Cerebellar nuclear complex (tissue), 1 donor: Measurements from ENCODE around the gene PCK1.
A peak's percentile ranks its signal among the peaks of the same experiment; 100 is the strongest.
"Not testable (repeated sequence)": the region's sequence is repeated elsewhere in the genome, so short reads cannot be mapped to it uniquely, and the experiment has no call there.

ENCODE experiments used
- DNase-seq, 2 experiments: peaks; one replicate each; lab custom pipeline; 2025; lab: John Stamatoyannopoulos, UW

Gene PCK1

DNA sequence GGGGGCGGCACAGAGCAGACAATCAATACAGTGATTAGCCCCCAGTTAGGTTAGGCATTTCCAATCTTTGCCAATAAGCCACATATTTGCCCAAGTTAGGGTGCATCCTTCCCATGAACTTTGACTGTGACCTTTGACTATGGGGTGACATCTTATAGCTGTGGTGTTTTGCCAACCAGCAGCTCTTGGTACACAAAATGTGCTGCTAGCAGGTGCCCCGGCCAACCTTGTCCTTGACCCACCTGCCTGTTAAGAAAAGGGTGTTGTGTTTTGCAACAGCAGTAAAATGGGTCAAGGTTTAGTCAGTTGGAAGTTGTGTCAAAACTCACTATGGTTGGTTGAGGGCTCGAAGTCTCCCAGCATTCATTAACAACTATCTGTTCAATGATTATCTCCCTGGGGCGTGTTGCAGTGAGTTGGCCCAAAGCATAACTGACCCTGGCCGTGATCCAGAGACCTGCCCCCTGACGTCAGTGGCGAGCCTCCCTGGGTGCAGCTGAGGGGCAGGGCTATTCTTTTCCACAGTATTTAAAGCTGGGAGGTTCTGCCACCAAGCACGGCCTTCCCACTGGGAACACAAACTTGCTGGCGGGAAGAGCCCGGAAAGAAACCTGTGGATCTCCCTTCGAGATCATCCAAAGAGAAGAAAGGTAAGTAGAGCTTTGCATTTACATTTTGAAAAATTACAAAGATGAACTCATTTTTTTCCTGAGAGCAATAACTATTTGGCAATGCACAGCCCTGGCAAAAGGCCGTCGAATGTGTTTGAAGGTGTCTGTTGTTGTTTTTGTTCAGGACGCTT lies at the start of gene PCK1:
PCK1 (plus strand) TSS at position 557 of the 802 bp plus-strand sequence. CDS start 302 bp downstream, outside the sequence.
- no peak for DNase-seq

GRCh38 chr20:57511709-57512108 lies 49.2 kb upstream of the PCK1 start:
- not testable (repeated sequence) for DNase-seq

- no peak for DNase-seq
Observed at GRCh38 chr20:57512432-57512831, 48.5 kb upstream of the PCK1 start.

DNA sequence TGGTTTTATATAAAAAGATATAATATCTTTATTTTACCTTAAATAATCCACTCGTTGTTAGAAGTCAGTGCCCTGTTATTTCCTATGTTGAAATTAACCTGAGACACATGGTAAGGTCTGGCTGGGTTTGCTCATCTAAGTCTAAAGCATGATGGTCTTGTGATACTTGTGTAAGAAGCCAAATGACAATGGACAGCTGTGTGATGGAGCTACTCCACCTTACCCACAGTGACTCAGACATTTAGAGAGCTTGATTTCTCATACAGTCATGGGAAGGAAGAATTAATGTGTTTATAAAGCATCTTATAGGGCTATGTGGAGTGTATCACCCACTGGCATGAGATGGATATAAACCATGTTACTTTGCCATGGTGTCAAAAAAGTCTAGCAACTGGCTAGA lies 47.7 kb upstream of the PCK1 start:
- no peak for DNase-seq

GRCh38 chr20:57514273-57514751 lies 46.6 kb upstream of the PCK1 start:
- peak in 1 of 2 experiments; percentile 34 for DNase-seq

- no peak for DNase-seq
Observed at GRCh38 chr20:57517904-57518303, 43.0 kb upstream of the PCK1 start.

DNA sequence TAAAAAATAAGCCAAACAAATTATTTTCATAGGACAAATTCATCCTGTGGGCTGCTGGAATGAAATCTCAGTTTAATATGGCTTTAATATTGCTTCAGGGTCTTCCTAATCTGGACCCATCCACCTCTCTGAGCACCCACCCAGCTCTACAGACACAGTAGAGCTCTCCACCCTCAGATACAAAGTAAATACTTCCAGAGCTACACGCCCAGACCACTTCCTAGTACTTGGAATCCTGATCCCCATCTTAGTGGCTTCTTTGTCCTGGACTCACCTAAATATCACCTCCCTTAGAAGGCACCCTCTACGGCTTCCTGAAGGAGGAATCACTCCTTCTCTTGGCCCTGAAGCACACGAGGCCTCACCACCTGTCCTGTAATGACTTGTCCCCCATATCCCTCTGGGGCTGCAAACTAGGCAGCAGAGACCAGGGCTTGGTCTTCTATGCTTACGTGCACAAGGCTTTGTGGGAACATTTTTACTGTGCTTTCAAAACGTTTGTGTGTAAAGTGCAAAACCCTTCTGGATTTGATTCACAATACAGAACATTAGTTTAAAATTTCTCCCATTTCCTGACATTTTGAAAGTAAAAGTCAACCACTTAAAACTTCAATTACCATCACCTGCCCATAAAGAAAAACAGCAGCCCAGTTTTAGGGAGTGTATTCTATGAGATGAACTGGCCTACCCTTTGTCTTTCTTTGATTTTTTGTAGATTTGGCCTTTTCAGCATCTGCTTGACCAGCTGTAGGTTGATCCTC lies 38.4 kb upstream of the PCK1 start:
- DNase-seq: no peak

DNA sequence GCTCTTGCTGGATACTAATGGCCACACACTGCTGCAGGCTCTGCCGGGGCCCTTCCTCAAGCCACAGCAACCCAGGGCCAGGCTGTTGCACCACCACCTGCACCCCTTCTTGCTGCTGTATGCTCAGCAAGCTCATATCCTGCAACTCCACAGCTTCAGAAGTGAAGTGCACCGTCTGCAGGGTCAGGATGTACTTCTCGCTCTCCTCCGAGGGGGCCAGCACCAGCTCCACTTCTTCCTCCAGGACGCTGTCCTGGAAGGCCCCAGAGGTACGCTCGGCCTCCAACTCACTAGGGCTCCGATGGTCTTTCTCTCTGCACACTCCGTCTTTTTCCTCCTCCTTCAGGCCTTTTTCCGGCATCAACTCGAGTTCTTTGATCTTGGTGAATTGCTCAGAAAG lies 37.1 kb upstream of the PCK1 start:
- no peak for DNase-seq

DNA sequence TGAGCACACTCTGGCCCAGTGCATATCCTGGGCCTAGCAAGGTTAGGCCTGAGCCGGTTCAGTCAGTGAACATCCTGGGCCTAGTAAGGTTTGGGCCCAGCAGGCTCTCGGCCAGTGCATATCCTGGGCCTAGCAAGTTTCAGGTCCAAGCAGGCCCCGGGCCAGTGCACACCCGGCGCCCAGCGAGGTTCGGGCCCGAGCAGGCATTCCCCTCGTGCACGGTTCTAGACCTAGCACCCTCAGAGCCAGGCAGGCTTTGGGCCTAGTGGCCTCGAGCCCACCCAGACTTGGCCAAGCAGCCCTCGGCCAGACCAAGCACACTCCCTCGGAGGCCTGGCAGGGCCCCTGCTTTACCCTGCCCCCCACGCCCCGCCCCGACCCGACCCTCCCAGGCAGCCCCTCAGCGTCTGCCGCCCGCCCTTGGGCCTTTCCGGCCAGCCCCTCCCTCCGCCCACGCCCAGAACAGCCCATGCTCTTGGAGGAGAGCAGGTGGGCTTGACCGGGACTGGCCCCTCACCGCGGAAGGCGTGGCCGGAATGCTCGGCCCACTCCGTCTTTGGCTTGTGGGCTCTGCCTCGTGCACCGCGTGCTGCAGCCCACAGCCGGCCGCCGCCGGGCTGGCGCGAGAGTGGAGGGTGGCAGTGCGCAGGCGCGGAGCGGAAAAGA lies 36.3 kb upstream of the PCK1 start, which contains the start of gene CTCFL:
CTCFL (minus strand) TSS at position 630 of the 666 bp plus-strand sequence. CDS start 935 bp downstream, outside the sequence.
- no peak for DNase-seq

GRCh38 chr20:57525328-57526086 lies 35.4 kb upstream of the PCK1 start:
- DNase-seq: no peak

DNA sequence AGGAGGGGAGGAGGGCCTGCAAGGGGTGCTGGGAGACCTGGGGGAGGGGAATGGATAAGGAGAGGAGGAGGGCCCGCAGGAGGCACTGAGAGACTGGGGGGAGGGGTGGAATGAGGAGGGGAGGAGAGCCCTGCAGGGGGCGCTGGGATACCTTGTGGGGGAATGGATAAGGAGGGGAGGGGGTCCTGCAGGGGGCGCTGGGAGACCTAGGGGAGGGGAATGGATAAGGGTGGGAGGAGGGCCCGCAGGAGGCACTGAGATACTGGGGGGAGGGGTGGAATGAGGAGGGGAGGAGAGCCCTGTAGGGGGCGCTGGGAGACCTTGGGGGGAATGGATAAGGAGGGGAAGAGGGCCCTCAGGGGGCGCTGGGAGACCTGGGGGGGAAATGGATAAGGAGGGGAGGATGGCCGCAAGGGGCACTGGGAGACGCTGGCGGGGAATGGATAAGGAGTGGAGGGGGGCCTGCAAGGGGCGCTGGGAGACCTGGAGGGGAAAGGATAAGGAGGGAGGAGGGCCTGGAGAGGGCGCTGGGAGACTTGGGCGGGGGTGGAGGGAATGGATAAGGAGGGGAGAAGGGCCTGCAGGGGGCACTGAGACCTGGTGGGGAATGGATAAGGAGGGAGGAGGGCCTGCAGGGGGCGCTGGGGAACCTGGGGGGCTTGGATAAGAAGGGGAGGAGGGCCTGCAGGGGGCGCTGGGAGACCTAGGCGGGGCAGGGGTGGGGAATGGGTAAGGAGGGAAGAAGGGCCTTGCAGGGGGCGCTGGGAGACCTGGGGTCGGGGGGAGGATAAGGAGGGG lies 34.6 kb upstream of the PCK1 start:
- no peak for DNase-seq

- no peak for DNase-seq
Observed at GRCh38 chr20:57526885-57527460, 33.9 kb upstream of the PCK1 start.

DNA sequence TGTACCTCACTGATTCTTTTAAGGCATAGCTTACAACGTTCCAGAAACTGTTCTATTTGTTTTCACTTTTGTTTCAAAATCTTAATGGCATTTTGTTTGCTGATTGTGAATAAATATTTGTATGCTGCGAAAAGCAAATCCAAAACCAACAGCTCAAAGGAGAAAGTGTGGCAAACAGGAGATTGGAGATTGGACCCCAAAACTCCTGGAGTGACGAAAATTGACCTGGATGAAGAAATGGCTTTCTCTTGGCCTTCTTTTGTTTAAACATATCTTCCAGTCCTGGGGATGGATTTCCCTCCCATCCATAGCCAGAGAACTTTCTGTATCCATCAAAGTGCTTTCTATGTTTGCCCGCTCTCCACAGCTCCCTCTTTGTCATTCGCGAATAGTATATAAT lies 33.2 kb upstream of the PCK1 start:
- no peak for DNase-seq

GRCh38 chr20:57528148-57528547 lies 32.8 kb upstream of the PCK1 start:
- no peak for DNase-seq

- DNase-seq: no peak
Observed at GRCh38 chr20:57529160-57529585, 31.7 kb upstream of the PCK1 start.

- no peak for DNase-seq
Observed at GRCh38 chr20:57529810-57530209, 31.1 kb upstream of the PCK1 start.

GRCh38 chr20:57530327-57530981 lies 30.5 kb upstream of the PCK1 start:
- no peak for DNase-seq

DNA sequence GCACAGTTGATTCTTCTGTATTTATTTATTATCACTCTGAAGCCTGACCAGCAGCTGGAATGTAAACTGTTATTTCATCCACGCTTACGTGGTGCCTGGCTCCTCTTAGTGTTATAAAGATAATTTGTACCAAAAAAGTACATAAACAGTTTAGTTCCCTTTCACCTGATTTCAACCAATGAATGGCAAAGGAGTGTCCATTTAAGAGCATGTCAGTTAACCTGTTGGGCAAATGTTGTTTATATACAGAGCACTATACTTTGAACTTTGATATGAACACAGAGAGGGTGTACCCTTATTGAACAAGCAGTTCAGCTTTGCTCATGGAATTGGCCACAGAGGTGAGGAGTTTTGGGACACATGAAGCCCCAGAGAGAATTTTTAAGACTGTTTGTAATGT lies 28.8 kb upstream of the PCK1 start:
- no peak for DNase-seq

GRCh38 chr20:57535297-57535696 lies 25.6 kb upstream of the PCK1 start:
- DNase-seq: no peak
